WI38 (cell line): ENCODE data around the gene BCL2L1.
"Not testable (repeated sequence)": the region's sequence is repeated elsewhere in the genome, so short reads cannot be mapped to it uniquely, and the experiment has no call there.

Experiments
- H3K4me3 ChIP-seq: 2 replicates; pipeline ENCODE4 v1.5.1; 2011; ENCODE audit warnings: low read depth, mild to moderate bottlenecking, control low read depth, low read length
- TF ChIP-seq, protein P1 (sequence below): IDR thresholded peaks from 2 replicates; pipeline ENCODE4 v1.5.1; 2012; ENCODE audit warnings: low read depth, mild to moderate bottlenecking, control low read depth, low read length

The BCL2L1 gene

DNA sequence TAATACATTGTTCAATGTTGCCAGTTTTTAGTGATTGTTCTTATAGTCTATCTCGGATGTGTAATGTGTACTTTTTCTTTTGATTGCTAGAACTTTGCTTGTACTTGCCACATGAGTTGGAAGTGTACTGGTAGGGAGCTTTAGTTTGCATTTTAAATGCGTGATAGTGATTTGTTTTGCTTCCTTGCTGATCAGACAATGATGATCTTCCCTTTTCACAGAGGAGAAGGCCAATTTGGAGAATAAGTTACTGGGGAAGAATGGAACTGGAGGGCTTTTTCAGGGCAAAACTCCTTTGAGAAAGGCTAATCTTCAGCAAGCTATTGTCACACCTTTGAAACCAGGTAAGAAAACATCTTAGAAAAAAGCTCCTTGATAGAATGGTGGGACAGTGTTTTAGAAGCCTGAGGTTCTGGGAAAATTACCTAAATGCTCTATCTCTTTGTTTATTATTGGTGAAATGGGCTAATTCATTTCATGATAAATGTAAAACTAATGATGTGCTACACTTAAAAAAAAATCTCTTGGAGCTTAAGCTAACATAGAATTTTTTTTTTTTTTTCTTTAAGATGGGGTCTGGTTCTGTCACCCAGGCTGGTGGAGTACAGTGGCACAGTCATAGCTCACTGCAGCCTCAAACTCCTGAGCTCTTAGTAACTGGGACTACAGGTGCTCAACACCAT is 37.3 kb upstream of the BCL2L1 start:
- TF ChIP-seq, protein P1, sequence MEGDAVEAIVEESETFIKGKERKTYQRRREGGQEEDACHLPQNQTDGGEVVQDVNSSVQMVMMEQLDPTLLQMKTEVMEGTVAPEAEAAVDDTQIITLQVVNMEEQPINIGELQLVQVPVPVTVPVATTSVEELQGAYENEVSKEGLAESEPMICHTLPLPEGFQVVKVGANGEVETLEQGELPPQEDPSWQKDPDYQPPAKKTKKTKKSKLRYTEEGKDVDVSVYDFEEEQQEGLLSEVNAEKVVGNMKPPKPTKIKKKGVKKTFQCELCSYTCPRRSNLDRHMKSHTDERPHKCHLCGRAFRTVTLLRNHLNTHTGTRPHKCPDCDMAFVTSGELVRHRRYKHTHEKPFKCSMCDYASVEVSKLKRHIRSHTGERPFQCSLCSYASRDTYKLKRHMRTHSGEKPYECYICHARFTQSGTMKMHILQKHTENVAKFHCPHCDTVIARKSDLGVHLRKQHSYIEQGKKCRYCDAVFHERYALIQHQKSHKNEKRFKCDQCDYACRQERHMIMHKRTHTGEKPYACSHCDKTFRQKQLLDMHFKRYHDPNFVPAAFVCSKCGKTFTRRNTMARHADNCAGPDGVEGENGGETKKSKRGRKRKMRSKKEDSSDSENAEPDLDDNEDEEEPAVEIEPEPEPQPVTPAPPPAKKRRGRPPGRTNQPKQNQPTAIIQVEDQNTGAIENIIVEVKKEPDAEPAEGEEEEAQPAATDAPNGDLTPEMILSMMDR, result no peak
- H3K4me3 ChIP-seq, result no peak overlapping the region

DNA sequence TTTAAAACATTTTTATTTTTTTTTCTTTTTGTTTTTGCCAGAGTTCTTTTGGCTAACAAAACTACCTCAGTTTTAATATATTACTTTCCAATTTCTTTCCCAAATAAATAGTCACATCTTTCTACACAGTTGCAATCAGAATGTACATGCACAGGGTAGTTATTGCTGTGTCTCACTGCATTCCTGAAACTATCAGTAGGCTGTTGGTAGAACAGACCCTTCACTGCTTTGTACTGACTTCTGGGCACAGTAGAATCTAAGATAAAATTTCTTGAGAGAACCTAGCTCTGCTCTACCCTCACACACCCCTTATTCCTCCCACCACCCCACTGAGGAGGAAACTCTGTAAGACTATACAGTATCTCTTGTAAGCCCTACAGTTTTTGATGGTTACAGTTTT is 36.3 kb upstream of the BCL2L1 start:
- no peak overlapping the region for H3K4me3 ChIP-seq
- TF ChIP-seq, protein P1, result no peak

DNA sequence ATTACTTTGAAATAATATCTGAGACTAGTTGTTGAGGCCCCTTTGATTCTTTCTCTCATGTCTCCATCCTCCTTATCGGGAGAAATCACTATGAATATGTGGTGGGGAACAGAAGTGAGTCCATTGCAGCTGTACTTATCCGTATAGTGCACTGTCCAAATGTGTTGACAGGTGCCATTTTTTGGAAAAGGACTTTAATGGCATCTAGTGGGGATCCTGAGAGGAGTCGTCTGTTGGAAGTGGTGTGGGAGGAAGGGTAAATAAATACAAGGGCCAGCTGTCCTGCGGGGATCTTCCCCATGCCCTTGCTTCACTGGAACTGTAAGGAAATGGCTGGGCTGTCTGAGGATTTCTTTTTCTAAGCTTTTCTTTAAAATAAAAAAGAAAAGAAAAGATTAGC is 35.9 kb upstream of the BCL2L1 start:
- no peak overlapping the region for H3K4me3 ChIP-seq
- TF ChIP-seq, protein P1, result no peak

DNA sequence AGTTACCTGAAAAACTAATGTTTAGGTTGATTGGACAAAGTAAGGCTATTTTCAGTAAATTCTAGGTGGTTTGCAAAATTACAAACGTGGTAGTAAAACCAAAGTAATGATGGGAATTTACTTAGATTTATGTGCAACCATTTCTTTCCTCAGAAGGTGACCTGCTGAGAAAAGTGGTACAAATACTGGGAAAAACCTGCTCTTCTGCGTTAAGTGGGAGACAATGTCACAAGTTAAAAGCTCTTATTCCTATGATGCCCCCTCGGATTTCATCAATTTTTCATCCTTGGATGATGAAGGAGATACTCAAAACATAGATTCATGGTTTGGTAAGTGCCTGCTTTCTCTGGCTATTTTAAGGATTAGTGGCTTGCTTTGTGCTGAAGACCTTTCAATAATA is 34.6 kb upstream of the BCL2L1 start:
- H3K4me3 ChIP-seq, result no peak overlapping the region
- TF ChIP-seq, protein P1, result no peak

DNA sequence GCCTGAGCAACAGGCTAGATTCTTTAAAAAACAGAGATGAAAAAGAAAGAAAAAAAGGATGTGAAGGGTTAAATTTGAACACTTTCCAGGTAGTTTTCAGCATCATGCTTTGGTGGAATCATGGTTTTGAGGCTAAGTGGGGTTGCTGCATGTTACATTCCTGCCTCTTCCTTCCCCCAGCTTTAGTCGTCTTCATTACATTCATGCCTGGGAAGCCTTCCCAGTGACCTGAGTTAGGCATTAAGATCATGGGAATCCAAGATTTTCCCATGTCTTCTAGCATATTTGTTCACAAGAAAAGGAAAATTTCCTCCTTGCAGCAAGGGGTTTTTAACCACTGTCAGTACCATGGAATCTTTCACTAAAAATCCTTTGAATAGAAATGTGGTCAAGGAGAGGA is 28.5 kb upstream of the BCL2L1 start:
- TF ChIP-seq, protein P1, result no peak
- H3K4me3 ChIP-seq, result no peak overlapping the region

DNA sequence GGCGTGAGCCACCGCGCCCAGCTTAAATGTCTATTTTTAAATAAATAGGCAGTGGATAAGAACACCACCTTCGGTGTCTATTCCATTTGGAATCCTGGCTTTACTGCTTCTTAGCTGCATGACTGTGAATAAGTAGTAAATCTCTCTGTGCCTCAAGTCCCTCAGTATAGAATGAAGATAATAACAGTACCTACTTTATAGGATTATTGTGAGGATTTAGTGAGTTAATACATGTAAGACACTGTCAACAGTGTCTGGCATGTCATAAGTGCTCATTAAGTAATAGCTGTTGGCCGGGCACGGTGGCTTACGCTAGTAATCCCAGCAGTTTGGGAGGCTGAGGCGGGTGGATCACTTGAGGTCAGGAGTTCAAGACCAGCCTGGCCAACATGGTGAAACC is 26.6 kb upstream of the BCL2L1 start:
- no peak overlapping the region for H3K4me3 ChIP-seq
- TF ChIP-seq, protein P1, result no peak

DNA sequence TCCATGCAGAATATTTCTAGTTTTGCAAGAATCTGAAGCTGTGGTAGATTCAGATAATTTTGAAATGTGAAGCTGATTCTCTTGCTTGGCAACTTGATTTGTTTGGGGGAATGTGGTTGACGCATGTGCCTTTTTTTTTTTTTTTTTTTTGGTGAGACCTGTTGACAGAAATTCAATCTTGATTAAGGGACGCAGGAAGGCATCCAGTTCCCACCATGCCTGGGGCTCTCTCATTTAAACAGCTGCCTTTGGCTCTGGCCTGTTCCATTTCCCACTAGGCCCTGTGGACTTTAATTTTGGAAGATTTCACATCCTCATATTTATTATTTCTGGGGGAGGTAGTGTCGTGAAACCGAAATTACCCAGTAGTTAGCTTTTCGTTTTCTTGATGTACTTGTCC is 25.0 kb upstream of the BCL2L1 start:
- no peak overlapping the region; the same call in 1 of the 2 replicates for H3K4me3 ChIP-seq
- TF ChIP-seq, protein P1, result no peak

DNA sequence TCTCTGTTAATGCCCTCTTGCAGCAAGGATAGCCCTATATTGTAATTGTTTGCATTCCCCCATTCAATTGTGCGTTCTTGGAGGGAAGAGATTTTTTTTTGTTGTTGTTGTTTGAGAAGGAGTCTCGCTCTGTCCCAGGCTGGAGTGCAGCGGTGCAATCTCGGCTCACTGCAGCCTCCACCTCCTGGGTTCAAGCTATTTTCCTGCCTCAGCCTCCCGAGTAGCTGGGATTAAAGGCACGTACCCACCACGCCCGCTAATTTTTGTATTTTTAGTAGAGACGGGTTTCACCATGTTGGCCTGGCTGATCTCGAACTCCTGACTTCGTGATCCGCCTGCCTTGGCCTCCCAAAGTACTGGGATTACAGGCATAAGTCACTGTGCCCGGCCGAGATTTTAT is 24.4 kb upstream of the BCL2L1 start:
- not testable (repeated sequence) for H3K4me3 ChIP-seq
